Measurements from ENCODE around the gene OR2AG1.

Gene OR2AG1

GRCh38 chr11:6745018-6745417 lies 37.8 kb upstream of the OR2AG1 start:
- TF ChIP-seq EGR1 (IDR thresholded peaks at IDR 0.05) (no peak), ZBTB7A (IDR thresholded peaks at IDR 0.05; ENCODE audit: low read depth) (no peak), RAD21 (IDR thresholded peaks at IDR 0.05; ENCODE audit: low read depth) (no peak), CEBPB (IDR thresholded peaks at IDR 0.05) (no peak), USF1 (IDR thresholded peaks at IDR 0.05) (no peak), CREB1 (IDR thresholded peaks at IDR 0.05; ENCODE audit: low read depth) (no peak)

GRCh38 chr11:6745465-6746015 lies 37.3 kb upstream of the OR2AG1 start:
- TF ChIP-seq NFIC (IDR thresholded peaks at IDR 0.05) (no peak), CREB1 (IDR thresholded peaks at IDR 0.05; ENCODE audit: low read depth) (no peak)

GRCh38 chr11:6746086-6746618 lies 36.7 kb upstream of the OR2AG1 start:
- TF ChIP-seq TEAD4 (IDR thresholded peaks at IDR 0.05) (no peak), EP300 (IDR thresholded peaks at IDR 0.05; ENCODE audit: borderline replicate concordance) (no peak), NFIC (IDR thresholded peaks at IDR 0.05) (no peak), YY1 (IDR thresholded peaks at IDR 0.05; ENCODE audit: low read depth) (no peak), CEBPB (IDR thresholded peaks at IDR 0.05) (no peak), ZBTB7A (IDR thresholded peaks at IDR 0.05; ENCODE audit: low read depth) (no peak), EGR1 (IDR thresholded peaks at IDR 0.05) (no peak), MAX (IDR thresholded peaks at IDR 0.05) (no peak), CREB1 (IDR thresholded peaks at IDR 0.05; ENCODE audit: low read depth) (no peak), USF1 (IDR thresholded peaks at IDR 0.05) (no peak), REST (IDR thresholded peaks at IDR 0.05; ENCODE audit: low read depth) (no peak), TAF1 (IDR thresholded peaks at IDR 0.05; ENCODE audit: low read depth) (no peak), RAD21 (IDR thresholded peaks at IDR 0.05; ENCODE audit: low read depth) (no peak), FOXM1 (IDR thresholded peaks at IDR 0.05; ENCODE audit: borderline replicate concordance, low read depth) (no peak), TCF12 (IDR thresholded peaks at IDR 0.05; ENCODE audit: low read depth) (no peak)

GRCh38 chr11:6746626-6747025 lies 36.2 kb upstream of the OR2AG1 start:
- TF ChIP-seq EGR1 (IDR thresholded peaks at IDR 0.05) (no peak), EP300 (IDR thresholded peaks at IDR 0.05; ENCODE audit: borderline replicate concordance) (no peak), NFIC (IDR thresholded peaks at IDR 0.05) (no peak)

- no peak for TF ChIP-seq TCF12 (IDR thresholded peaks at IDR 0.05; ENCODE audit: low read depth)
- no peak for TF ChIP-seq CREB1 (IDR thresholded peaks at IDR 0.05; ENCODE audit: low read depth)
- TF ChIP-seq RAD21 (IDR thresholded peaks at IDR 0.05; ENCODE audit: low read depth) = no peak
- no peak for TF ChIP-seq USF1 (IDR thresholded peaks at IDR 0.05)
- TF ChIP-seq NFIC (IDR thresholded peaks at IDR 0.05) = no peak
- TF ChIP-seq MAX (IDR thresholded peaks at IDR 0.05) = no peak
- no peak for TF ChIP-seq REST (IDR thresholded peaks at IDR 0.05; ENCODE audit: low read depth)
- TF ChIP-seq TEAD4 (IDR thresholded peaks at IDR 0.05) = no peak
- no peak for TF ChIP-seq YY1 (IDR thresholded peaks at IDR 0.05; ENCODE audit: low read depth)
- no peak for TF ChIP-seq TAF1 (IDR thresholded peaks at IDR 0.05; ENCODE audit: low read depth)
- TF ChIP-seq EP300 (IDR thresholded peaks at IDR 0.05; ENCODE audit: borderline replicate concordance) = no peak
- TF ChIP-seq FOXM1 (IDR thresholded peaks at IDR 0.05; ENCODE audit: borderline replicate concordance, low read depth) = no peak
- no peak for TF ChIP-seq CEBPB (IDR thresholded peaks at IDR 0.05)
- no peak for TF ChIP-seq EGR1 (IDR thresholded peaks at IDR 0.05)
- no peak for TF ChIP-seq ZBTB7A (IDR thresholded peaks at IDR 0.05; ENCODE audit: low read depth)
These were observed 35.6 kb upstream of the OR2AG1 start for GRCh38 chr11:6747097-6747668.
